Dermis microvascular lymphatic vessel endothelial cell (primary cell): Measurements from ENCODE around the gene UQCC5. TPM values are rescaled to one million over a fixed set of nuclear protein-coding genes. Genes with fewer than 3 reads are reported as not detected.

Experiments used
- DNase-seq, 2 donors: peaks; one replicate each; pipeline versions ENCODE4 v3.0.0 to v3.0.0-alpha.2; 2010; ENCODE audit warnings: low read depth in 2 of 2
- total RNA-seq: library from RNA; depleted of rRNA; stranded (reverse); fragments of >200 nt; gene quantifications from 2 replicates; pipeline ENCODE4 v1.2.1, GENCODE V29; 2014

Gene UQCC5
- total RNA-seq, 1 donor from 2014 or later: 5.8 TPM

- no peak for DNase-seq
Observed at GRCh38 chr3:52503788-52504424, 32.5 kb upstream of the UQCC5 start.

- no peak for DNase-seq
Observed at GRCh38 chr3:52504977-52505376, 31.4 kb upstream of the UQCC5 start.

GRCh38 chr3:52506266-52506966, 30.0 kb upstream of the UQCC5 start:
- DNase-seq: no peak

GRCh38 chr3:52507359-52507758, 29.0 kb upstream of the UQCC5 start:
- peak in 1 of 2 donors; percentile 25 for DNase-seq

- DNase-seq: no peak
Observed at GRCh38 chr3:52509753-52510328, 26.6 kb upstream of the UQCC5 start.

- DNase-seq: no peak
Observed at GRCh38 chr3:52511509-52511908, 24.9 kb upstream of the UQCC5 start.

GRCh38 chr3:52512105-52512504, 24.3 kb upstream of the UQCC5 start:
- no peak for DNase-seq

GRCh38 chr3:52512727-52513126, 23.7 kb upstream of the UQCC5 start:
- no peak for DNase-seq

GRCh38 chr3:52513281-52513680, 23.1 kb upstream of the UQCC5 start:
- DNase-seq: no peak

- no peak for DNase-seq
Observed at GRCh38 chr3:52514576-52514975, 21.8 kb upstream of the UQCC5 start.

- no peak for DNase-seq
Observed at GRCh38 chr3:52515192-52515591, 21.2 kb upstream of the UQCC5 start.

GRCh38 chr3:52516509-52517195, 19.8 kb upstream of the UQCC5 start:
- DNase-seq: no peak

- no peak for DNase-seq
Observed at GRCh38 chr3:52517796-52518722, 18.3 kb upstream of the UQCC5 start.

- DNase-seq: no peak
Observed at GRCh38 chr3:52518723-52519444, 17.5 kb upstream of the UQCC5 start.

- DNase-seq: no peak
Observed at GRCh38 chr3:52519445-52520140, 16.8 kb upstream of the UQCC5 start.

GRCh38 chr3:52520141-52520667, 16.2 kb upstream of the UQCC5 start:
- no peak for DNase-seq

GRCh38 chr3:52520716-52521487, 15.5 kb upstream of the UQCC5 start:
- DNase-seq: no peak

- no peak for DNase-seq
Observed at GRCh38 chr3:52521488-52521824, 14.9 kb upstream of the UQCC5 start.
